Transverse colon (tissue), 4 donors: ENCODE results near the gene CAT.

Source experiments
- CTCF ChIP-seq, 5 experiments: fragments of 200-600 bp in 3 of 5; fragments of 450-650 bp in 2 of 5; sonication (generic) in 3 of 5; IDR thresholded peaks; 1 replicate in 2 of 5; 2 replicates in 3 of 5; pipeline ENCODE4 v1.5.1; 2016 to 2017; ENCODE audit warnings: antibody characterized with exemption in 5 of 5, inconsistent platforms in 3 of 5, mild to moderate bottlenecking in 2 of 5, moderate library complexity in 1 of 5
- EP300 ChIP-seq: sonication (generic); formaldehyde crosslinking; IDR thresholded peaks from one replicate; pipeline ENCODE4 v1.6.1; 2017; ENCODE audit warnings: antibody characterized with exemption, low read depth
- POLR2A ChIP-seq: fragments of 450-650 bp; IDR thresholded peaks from one replicate; pipeline ENCODE4 v1.6.1; 2016; ENCODE audit warnings: antibody characterized with exemption, mild to moderate bottlenecking, moderate library complexity
- POLR2AphosphoS5 ChIP-seq, 3 donors: sonication (generic); formaldehyde crosslinking; IDR thresholded peaks; one replicate each; pipeline ENCODE4 v1.6.1; 2016; ENCODE audit warnings: antibody characterized with exemption in 3 of 3

GRCh38 chr11:34501949-34502348 lies 63.2 kb downstream of the CAT start:
- no peak for TF ChIP-seq POLR2A
- no peak for TF ChIP-seq EP300
- TF ChIP-seq CTCF (IDR thresholded peaks at IDR 0.05), result no peak
- TF ChIP-seq POLR2AphosphoS5 (IDR thresholded peaks at IDR 0.05), result no peak
